Endothelial cell (in vitro differentiated cells): ENCODE results near the gene KIF16B. TPM values are rescaled to one million over a fixed set of nuclear protein-coding genes. Genes with fewer than 3 reads are reported as not detected.

ENCODE experiments used
- DNase-seq: peaks from one replicate; pipeline ENCODE4 v3.0.0; 2021; ENCODE audit warnings: low spot score
- H3K27ac Mint-ChIP-seq: one replicate; pipeline ENCODE4 v1.8.0; 2021; ENCODE audit warnings: mixed read lengths, inconsistent platforms; ENCODE audit not compliant: unreplicated experiment
- H3K27me3 Mint-ChIP-seq: one replicate; pipeline ENCODE4 v1.8.0; 2021; ENCODE audit warnings: mild to moderate bottlenecking, moderate library complexity, mixed read lengths, inconsistent platforms; ENCODE audit not compliant: unreplicated experiment
- H3K36me3 Mint-ChIP-seq: one replicate; pipeline ENCODE4 v1.8.0; 2021; ENCODE audit warnings: mild to moderate bottlenecking, low read depth, mixed read lengths, inconsistent platforms; ENCODE audit not compliant: unreplicated experiment
- H3K4me1 Mint-ChIP-seq: one replicate; pipeline ENCODE4 v1.8.0; 2021; ENCODE audit warnings: mild to moderate bottlenecking, mixed read lengths, inconsistent platforms; ENCODE audit not compliant: unreplicated experiment
- H3K4me3 Mint-ChIP-seq: one replicate; pipeline ENCODE4 v1.8.0; 2021; ENCODE audit warnings: mild to moderate bottlenecking, mixed read lengths, inconsistent platforms; ENCODE audit not compliant: unreplicated experiment
- H3K9me3 Mint-ChIP-seq: one replicate; pipeline ENCODE4 v1.8.0; 2021; ENCODE audit warnings: mixed read lengths, inconsistent platforms; ENCODE audit not compliant: unreplicated experiment
- CTCF ChIP-seq: fragments of 200-600 bp; sonication (generic); IDR thresholded peaks from one replicate; pipeline ENCODE4 v1.5.0; 2021; ENCODE audit warnings: antibody characterized with exemption; ENCODE audit not compliant: unreplicated experiment
- total RNA-seq: library from RNA; stranded (reverse); fragmentation: NEBNext Ultra II Directional; extraction: Animal tissue kit (Norgen Biotek cat#: 25700); gene quantifications from one replicate; pipeline ENCODE4 v1.2.1, GENCODE V29; 2021; ENCODE audit not compliant: unreplicated experiment

Gene KIF16B
- total RNA-seq, 1 donor from 2014 or later = 10.5 TPM

GRCh38 chr20:16515046-16515445 is 58.2 kb downstream of the KIF16B start:
- Mint-ChIP-seq H3K4me3 (no peak overlapping the region), H3K27me3 (peaks cover 1% of the 10 kb centered on the region), H3K36me3 (no peaks in the 10 kb centered on the region), H3K4me1 (peaks cover 8% of the 10 kb centered on the region), H3K9me3 (no peaks in the 10 kb centered on the region), H3K27ac (no peak overlapping the region)
- no peak for DNase-seq
- TF ChIP-seq CTCF = no peak

GRCh38 chr20:16514140-16514539 is 59.1 kb downstream of the KIF16B start:
- no peak overlapping the region for H3K27ac Mint-ChIP-seq
- TF ChIP-seq CTCF = no peak
- peaks cover 1% of the 10 kb centered on the region for H3K27me3 Mint-ChIP-seq

GRCh38 chr20:16505894-16506293 is 67.4 kb downstream of the KIF16B start:
- no peaks in the 10 kb centered on the region for H3K4me1 Mint-ChIP-seq
- no peak overlapping the region for H3K27ac Mint-ChIP-seq
- H3K27me3 Mint-ChIP-seq = no peaks in the 10 kb centered on the region
- H3K4me3 Mint-ChIP-seq = no peak overlapping the region
- no peak for DNase-seq
- H3K9me3 Mint-ChIP-seq = no peaks in the 10 kb centered on the region
- TF ChIP-seq CTCF = no peak
- H3K36me3 Mint-ChIP-seq = no peaks in the 10 kb centered on the region

More at GRCh38 chr20:16514140-16514539, 59.1 kb downstream of the KIF16B start:
- no peak for DNase-seq
- H3K4me1 Mint-ChIP-seq = peaks cover 8% of the 10 kb centered on the region
- no peaks in the 10 kb centered on the region for H3K9me3 Mint-ChIP-seq
- no peaks in the 10 kb centered on the region for H3K36me3 Mint-ChIP-seq
- no peak overlapping the region for H3K4me3 Mint-ChIP-seq

- no peak for TF ChIP-seq CTCF
- H3K4me3 Mint-ChIP-seq = no peak overlapping the region
- no peak for DNase-seq
- no peaks in the 10 kb centered on the region for H3K9me3 Mint-ChIP-seq
- no peaks in the 10 kb centered on the region for H3K36me3 Mint-ChIP-seq
- H3K4me1 Mint-ChIP-seq = no peaks in the 10 kb centered on the region
- H3K27ac Mint-ChIP-seq = no peak overlapping the region
- H3K27me3 Mint-ChIP-seq = peaks cover 2% of the 10 kb centered on the region
These were observed 71.9 kb downstream of the KIF16B start for GRCh38 chr20:16501301-16501700.

GRCh38 chr20:16500197-16500596 is 73.1 kb downstream of the KIF16B start:
- H3K9me3 Mint-ChIP-seq = no peaks in the 10 kb centered on the region
- peaks cover 2% of the 10 kb centered on the region for H3K27me3 Mint-ChIP-seq
- H3K27ac Mint-ChIP-seq = no peak overlapping the region
- no peak for TF ChIP-seq CTCF
- DNase-seq = no peak
- no peak overlapping the region for H3K4me3 Mint-ChIP-seq
- no peaks in the 10 kb centered on the region for H3K36me3 Mint-ChIP-seq
- no peaks in the 10 kb centered on the region for H3K4me1 Mint-ChIP-seq
